Urinary bladder (tissue), 4 donors: Measurements from ENCODE around the gene BMP8B. TPM values are rescaled to one million over a fixed set of nuclear protein-coding genes. Genes with fewer than 3 reads are reported as not detected.

Experiments
- DNase-seq: peaks from one replicate; pipeline ENCODE4 v3.0.0-alpha.2; 2015; ENCODE audit errors: extremely low spot score
- H3K27ac ChIP-seq: one replicate; pipeline ENCODE4 v1.5.1; 2013; ENCODE audit warnings: low read depth, mild to moderate bottlenecking, moderate library complexity
- H3K36me3 ChIP-seq: one replicate; pipeline ENCODE4 v1.6.1; 2013; ENCODE audit warnings: mild to moderate bottlenecking, moderate library complexity; ENCODE audit not compliant: insufficient read depth
- H3K4me1 ChIP-seq: one replicate; pipeline ENCODE4 v1.6.1; 2013; ENCODE audit warnings: mild to moderate bottlenecking, moderate library complexity; ENCODE audit not compliant: insufficient read depth
- H3K4me3 ChIP-seq: one replicate; pipeline ENCODE4 v1.5.1; 2013; ENCODE audit warnings: low read depth, low read length
- WGBS: extraction: QIAGEN DNeasy Blood & Tissue Kit; methylation state at CpG from one replicate; pipeline ENCODE4 v1.1.7; 2013; 5-methylcytosine and 5-hydroxymethylcytosine counted together
- polyA plus RNA-seq: library from polyadenylated mRNA; stranded (reverse); fragments of 200-250 nt; gene quantifications from one replicate; pipeline ENCODE4 v1.2.3, GENCODE V29; 2013
- small RNA-seq: library from RNA; depleted of rRNA; stranded (forward); fragments of <200 nt; gene quantifications from one replicate; pipeline ENCODE3, GENCODE V24; 2014
- total RNA-seq: library from RNA; depleted of rRNA; stranded (reverse); fragments of >200 nt; gene quantifications from one replicate; pipeline ENCODE4 v1.2.3, GENCODE V29; 2014
- donor health status: healthy with polysubstance abuse.
- donor health status: healthy.

The BMP8B gene
- total and polyA plus RNA-seq, 2 donors, result 1.5 to 1.6 TPM

DNA sequence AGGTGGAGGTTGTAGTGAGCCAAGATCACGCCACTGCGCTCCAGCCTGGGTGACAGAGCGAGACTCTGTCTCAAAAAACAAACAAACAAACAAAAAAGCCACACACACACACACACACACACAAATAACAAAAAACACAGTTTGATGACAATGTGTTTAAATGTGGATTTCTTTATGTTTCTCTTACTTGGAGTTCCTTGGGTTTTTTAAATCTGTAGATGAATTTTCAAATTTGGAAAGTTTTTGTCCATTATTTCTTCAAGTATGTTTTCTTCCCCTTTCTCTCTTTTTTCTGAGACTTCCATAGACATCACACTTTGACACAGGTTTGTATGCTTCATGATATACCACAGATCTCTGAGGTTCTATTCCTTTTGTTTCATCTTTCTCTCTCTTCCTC is 62.1 kb downstream of the BMP8B start:
- Histone ChIP-seq H3K4me1 (no peaks in the 10 kb centered on the region), H3K27ac (no peak overlapping the region), H3K36me3 (no peaks in the 10 kb centered on the region), H3K4me3 (no peak overlapping the region)
- DNase-seq, result no peak
- WGBS, result 70% methylated on average over 3 of the region's 3 CpGs

DNA sequence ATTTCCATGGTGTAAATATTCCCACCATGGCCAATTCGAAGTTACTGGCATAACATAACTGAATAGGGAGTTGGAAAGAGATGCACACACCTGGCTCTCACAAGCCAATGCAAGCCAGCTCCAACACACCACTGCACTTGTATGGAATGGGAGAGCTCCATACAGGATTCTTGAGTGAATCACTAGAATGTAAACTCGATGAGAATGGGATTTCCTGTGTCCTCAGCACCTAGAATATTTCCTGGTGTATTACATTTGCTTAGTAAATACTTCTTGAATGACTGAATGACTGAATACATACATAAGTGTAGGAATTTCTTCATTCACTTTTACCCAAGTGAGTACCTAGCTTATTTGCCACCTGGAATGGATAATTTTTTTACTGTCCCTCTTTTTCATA is 66.2 kb downstream of the BMP8B start:
- H3K4me3 ChIP-seq, result no peak overlapping the region
- no peak for DNase-seq
- no peak overlapping the region for H3K27ac ChIP-seq
- 13% methylated on average over 2 of the region's 2 CpGs for WGBS
- no peaks in the 10 kb centered on the region for H3K4me1 ChIP-seq
- H3K36me3 ChIP-seq, result no peaks in the 10 kb centered on the region

DNA sequence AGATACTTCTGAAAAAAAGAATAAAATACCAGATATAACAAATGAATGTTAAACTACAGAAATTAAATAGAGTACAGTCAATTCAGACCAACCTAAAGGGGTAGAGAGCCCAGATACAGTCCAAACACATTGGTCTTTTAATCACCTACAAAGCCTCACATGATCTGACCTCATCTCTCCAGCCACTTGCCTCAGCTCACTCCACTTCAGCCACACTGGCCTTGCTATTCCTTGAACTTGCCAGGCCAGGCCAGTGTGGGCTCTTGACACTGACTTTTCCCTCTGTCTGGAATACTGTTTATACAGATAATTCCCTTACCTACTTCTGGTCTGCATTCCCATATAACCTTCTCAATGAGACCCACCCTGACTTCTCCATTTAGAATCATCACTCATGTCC is 67.0 kb downstream of the BMP8B start:
- DNase-seq, result no peak
- no peak overlapping the region for H3K4me3 ChIP-seq
- no peaks in the 10 kb centered on the region for H3K4me1 ChIP-seq
- no peaks in the 10 kb centered on the region for H3K36me3 ChIP-seq
- no peak overlapping the region for H3K27ac ChIP-seq

DNA sequence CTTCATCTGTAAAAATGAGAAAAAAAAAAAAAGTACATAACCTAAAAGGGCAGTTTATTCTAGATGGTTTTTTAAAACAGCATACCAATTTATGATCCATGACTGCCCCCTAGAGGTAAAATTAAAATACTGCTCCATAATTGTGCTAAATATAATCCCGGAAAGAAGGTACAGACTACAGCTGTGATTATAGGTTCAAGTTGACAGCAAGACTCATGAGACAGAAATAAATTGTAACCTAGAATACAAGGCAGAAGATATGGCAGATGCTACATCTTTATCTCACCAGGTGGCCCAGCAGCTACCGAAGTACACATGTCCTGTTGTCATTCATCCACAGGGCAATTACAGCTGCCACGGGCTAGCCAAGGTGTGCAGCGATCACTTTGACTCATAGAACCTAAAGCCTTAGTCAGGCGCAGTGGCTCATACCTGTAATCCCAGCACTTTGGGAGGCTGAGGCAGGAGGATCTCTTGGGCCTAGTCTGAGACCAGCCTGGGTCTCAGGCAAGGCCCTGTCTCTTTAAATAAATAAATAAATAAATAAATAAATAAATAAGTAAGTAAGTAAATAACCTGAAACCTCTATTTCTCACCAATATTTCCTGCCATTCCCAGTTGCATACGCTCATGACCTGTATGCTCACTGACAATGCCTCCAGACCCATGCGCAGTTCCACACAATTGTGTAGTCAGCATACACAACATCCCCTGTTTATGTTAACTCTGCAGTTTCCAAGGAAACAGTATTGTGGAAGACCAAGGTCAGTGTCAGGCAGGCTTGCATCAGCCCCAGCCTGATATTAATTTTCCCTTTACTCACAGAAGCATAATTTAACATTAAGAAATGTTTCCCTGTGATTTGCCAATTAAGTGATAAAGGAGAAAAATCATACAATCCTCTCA is 68.3 kb downstream of the BMP8B start:
- peak; percentile 41 for DNase-seq
- Histone ChIP-seq H3K36me3 (no peaks in the 10 kb centered on the region), H3K4me1 (no peaks in the 10 kb centered on the region), H3K4me3 (no peak overlapping the region), H3K27ac (no peak overlapping the region)
- WGBS, result 41% methylated on average over 7 of the region's 7 CpGs

DNA sequence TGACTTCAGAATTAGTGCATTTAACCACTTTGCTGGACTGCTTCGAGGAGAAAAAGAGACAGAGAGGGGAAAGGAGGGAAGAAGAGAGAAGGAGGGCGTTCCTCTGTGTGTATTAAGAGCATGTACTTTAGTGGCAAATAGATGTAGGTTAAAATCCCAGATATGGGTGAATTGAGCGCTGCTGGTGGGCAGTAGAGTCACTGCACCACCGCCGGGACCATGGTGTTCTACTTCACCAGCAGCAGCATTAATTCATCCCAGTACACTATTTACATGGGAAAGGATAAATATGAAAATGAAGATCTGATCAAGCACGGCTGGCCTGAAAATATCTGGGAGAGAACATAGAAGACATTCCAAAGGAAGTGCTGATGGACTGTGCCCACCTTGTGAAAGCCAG is 70.9 kb downstream of the BMP8B start:
- no peak for DNase-seq
- H3K4me1 ChIP-seq, result no peaks in the 10 kb centered on the region
- 41% methylated on average over 6 of the region's 6 CpGs for WGBS
- H3K36me3 ChIP-seq, result no peaks in the 10 kb centered on the region
- H3K4me3 ChIP-seq, result no peak overlapping the region
- no peak overlapping the region for H3K27ac ChIP-seq

DNA sequence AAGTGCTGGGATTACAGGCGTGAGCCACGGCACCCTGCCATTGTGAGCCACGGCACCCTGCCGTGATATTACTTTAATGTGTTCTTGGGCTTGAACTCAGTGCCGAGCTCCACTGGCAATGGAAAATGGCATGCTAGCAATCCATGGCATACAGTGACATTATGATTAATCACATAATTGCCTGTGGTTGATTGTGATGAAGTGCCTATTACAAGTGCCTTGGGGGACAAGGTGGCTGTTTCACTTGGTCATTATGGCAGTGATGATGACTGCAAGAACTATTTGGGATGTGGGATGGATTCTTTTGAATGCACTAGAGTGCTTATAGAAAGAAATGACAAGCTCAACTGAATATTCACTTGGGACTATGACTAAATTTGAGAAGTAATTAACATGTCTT is 75.1 kb downstream of the BMP8B start:
- no peak overlapping the region for H3K27ac ChIP-seq
- 93% methylated on average over 5 of the region's 5 CpGs for WGBS
- H3K4me3 ChIP-seq, result no peak overlapping the region
- no peaks in the 10 kb centered on the region for H3K36me3 ChIP-seq
- no peak for DNase-seq
- H3K4me1 ChIP-seq, result no peaks in the 10 kb centered on the region

DNA sequence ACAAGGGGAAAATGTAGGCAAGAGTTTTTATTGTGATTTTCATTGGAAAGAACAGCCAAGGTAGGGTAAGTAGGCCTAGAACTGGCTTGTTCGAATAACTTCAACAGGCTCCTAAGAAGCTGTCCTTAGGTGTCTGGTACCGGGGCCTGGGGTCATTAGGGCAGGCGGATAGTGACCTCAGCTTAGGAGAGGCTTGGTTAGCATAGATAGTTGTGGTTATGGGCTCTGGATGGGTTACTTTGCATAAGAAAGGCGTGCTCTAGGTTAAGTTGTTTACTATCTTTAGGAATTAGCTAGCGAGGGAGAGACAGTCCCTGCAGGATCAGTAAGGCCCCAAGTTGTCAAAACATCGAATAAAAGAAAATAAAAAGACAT is 76.7 kb downstream of the BMP8B start:
- no peaks in the 10 kb centered on the region for H3K4me1 ChIP-seq
- DNase-seq, result no peak
- 78% methylated on average over 6 of the region's 6 CpGs for WGBS
- H3K36me3 ChIP-seq, result no peaks in the 10 kb centered on the region
- no peak overlapping the region for H3K4me3 ChIP-seq
- H3K27ac ChIP-seq, result no peak overlapping the region

DNA sequence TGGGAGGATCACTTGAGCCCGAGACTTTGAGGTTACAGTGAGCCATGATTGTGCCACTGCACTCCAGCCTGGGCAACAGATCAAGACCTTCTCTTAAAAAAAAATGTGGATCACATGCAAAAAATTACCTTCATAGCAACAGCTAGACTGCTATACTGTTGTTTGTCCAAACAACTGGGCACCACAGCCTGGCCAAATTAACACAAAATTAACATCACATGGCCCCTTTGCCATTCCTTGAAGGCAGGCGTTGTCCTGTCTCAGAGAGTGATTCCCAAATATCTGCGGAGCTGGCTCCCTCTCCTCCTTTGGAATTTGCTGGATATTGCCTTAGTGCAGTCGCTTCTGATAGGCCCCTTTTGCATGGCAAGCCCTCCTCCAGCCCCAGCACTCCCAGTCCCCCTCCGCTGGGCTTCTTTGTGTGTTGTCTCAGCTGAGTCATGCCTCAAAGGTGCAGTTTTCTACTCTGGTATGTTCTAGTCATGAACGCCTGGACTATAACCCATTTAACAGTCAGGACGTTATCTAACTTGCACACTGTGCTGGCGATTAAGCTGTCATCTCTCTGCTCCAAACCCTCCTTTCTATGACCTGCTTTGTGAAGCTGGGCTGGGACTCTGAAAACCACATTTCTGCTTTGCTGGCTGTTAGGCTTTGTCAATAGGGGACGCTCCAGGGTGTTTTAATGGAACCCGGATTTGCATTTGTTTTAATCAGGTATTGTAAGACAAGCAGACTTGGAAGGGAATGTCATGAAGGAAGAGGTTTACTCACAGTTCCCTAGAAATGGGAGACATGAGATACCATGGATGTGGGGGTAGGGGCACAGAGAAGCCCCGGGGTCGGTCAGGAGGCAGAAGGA is 77.3 kb downstream of the BMP8B start:
- WGBS, result 59% methylated on average over 12 of the region's 12 CpGs
- Histone ChIP-seq H3K4me3 (no peak overlapping the region), H3K27ac (no peak overlapping the region), H3K36me3 (no peaks in the 10 kb centered on the region), H3K4me1 (no peaks in the 10 kb centered on the region)
- no peak for DNase-seq

DNA sequence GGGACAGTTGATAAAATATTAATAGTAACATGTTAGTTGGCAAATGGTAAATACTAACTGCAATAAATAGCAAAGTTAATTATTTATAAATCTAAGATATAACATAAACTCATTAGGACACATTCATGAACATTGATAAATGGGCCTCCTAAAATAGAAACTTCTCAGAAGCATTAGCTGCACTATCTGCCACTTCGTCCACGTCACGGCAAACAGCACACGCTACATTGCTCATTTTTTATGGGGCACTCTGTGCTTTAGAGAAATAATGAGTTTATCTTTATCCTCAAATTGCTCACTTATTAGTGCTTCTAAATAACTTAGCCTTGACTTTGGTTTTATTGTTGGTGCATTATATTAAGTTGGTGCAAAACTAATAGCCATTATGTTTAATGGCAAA is 81.2 kb downstream of the BMP8B start:
- Histone ChIP-seq H3K27ac (no peak overlapping the region), H3K36me3 (no peaks in the 10 kb centered on the region), H3K4me3 (no peak overlapping the region), H3K4me1 (no peaks in the 10 kb centered on the region)
- WGBS, result 91% methylated on average over 4 of the region's 4 CpGs
- DNase-seq, result no peak

Small RNAs within 50 kb of the gene (small RNA-seq; reads per million reads assigned to genes)
- gene AL033527.1, result not detected
- gene RNU7-121P, result not detected

Other genes starting within 250 kb of the BMP8B start
- 113 TPM for gene PABPC4, start 212.1 kb downstream of the BMP8B start, total RNA-seq
- 123 TPM for gene PABPC4, start 212.1 kb downstream of the BMP8B start, polyA plus RNA-seq
- 7.9 TPM for gene HEYL, start 149.2 kb downstream of the BMP8B start, total RNA-seq
- 7.2 TPM for gene HEYL, start 149.2 kb downstream of the BMP8B start, polyA plus RNA-seq
- 2.1 TPM for gene NT5C1A, start 116.8 kb downstream of the BMP8B start, total RNA-seq
- gene NT5C1A, start 116.8 kb downstream of the BMP8B start, polyA plus RNA-seq, result 0.27 TPM
- 2.5 TPM for gene HPCAL4, start 97.4 kb downstream of the BMP8B start, total RNA-seq
- 0.23 TPM for gene HPCAL4, start 97.4 kb downstream of the BMP8B start, polyA plus RNA-seq
- 31.0 TPM for gene PPIE, start 50.0 kb downstream of the BMP8B start, total RNA-seq
- 64.5 TPM for gene PPIE, start 50.0 kb downstream of the BMP8B start, polyA plus RNA-seq
- 0.90 TPM for gene OXCT2, start 17.5 kb downstream of the BMP8B start, total RNA-seq
- gene OXCT2, start 17.5 kb downstream of the BMP8B start, polyA plus RNA-seq, result 0.68 TPM
- gene TRIT1, start 94.6 kb upstream of the BMP8B start, total RNA-seq, result 45.4 TPM
- 14.5 TPM for gene TRIT1, start 94.6 kb upstream of the BMP8B start, polyA plus RNA-seq
- 35.1 TPM for gene MYCL, start 113.1 kb upstream of the BMP8B start, total RNA-seq
- 5.5 TPM for gene MYCL, start 113.1 kb upstream of the BMP8B start, polyA plus RNA-seq
- 0.95 TPM for gene MFSD2A, start 166.3 kb upstream of the BMP8B start, total RNA-seq
- 3.5 TPM for gene MFSD2A, start 166.3 kb upstream of the BMP8B start, polyA plus RNA-seq